ENCODE measurements around the gene REN.

REN gene

GRCh38 chr1:204190212-204191211, 24.4 kb upstream of the REN start:
- no peak for DNase-seq

- DNase-seq: peak in 1 of 2 donors; percentile 12
Observed at GRCh38 chr1:204188959-204189639, 23.0 kb upstream of the REN start.

- no peak for DNase-seq
Observed at GRCh38 chr1:204186597-204186996, 20.5 kb upstream of the REN start.

GRCh38 chr1:204181116-204181515, 15.0 kb upstream of the REN start:
- DNase-seq: no peak

- no peak for DNase-seq
Observed at GRCh38 chr1:204180133-204180532, 14.0 kb upstream of the REN start.

GRCh38 chr1:204178487-204179281, 12.5 kb upstream of the REN start:
- DNase-seq: no peak

- DNase-seq: no peak
Observed at GRCh38 chr1:204177133-204177532, 11.0 kb upstream of the REN start.

GRCh38 chr1:204176049-204176448, 9.9 kb upstream of the REN start:
- DNase-seq: no peak

GRCh38 chr1:204174958-204175357, 8.8 kb upstream of the REN start:
- DNase-seq: no peak

- DNase-seq: no peak
Observed at GRCh38 chr1:204172404-204173029, 6.4 kb upstream of the REN start.

GRCh38 chr1:204171751-204172178, 5.6 kb upstream of the REN start:
- no peak for DNase-seq

GRCh38 chr1:204170494-204171155, 4.5 kb upstream of the REN start:
- DNase-seq: no peak

GRCh38 chr1:204169858-204170257, 3.7 kb upstream of the REN start:
- DNase-seq: no peak

- DNase-seq: no peak
Observed at GRCh38 chr1:204167730-204168129, 1.6 kb upstream of the REN start.

GRCh38 chr1:204162494-204163074, 3.6 kb downstream of the REN start:
- DNase-seq: peak; percentile 66 to 80

- DNase-seq: no peak
Observed at GRCh38 chr1:204161609-204162493, 4.3 kb downstream of the REN start.

GRCh38 chr1:204157962-204158361, 8.2 kb downstream of the REN start:
- DNase-seq: no peak

GRCh38 chr1:204155881-204156280, 10.3 kb downstream of the REN start:
- no peak for DNase-seq

- no peak for DNase-seq
Observed at GRCh38 chr1:204154568-204155255, 11.4 kb downstream of the REN start.

- DNase-seq: no peak
Observed at GRCh38 chr1:204153667-204154066, 12.5 kb downstream of the REN start.

Data from activated CD4-positive, alpha-beta T cell treated with anti-CD3 and anti-CD28 coated beads for 4 hours (primary cell).